ENCODE data around the gene COL19A1.
"Not testable (repeated sequence)": the region's sequence is repeated elsewhere in the genome, so short reads cannot be mapped to it uniquely, and the experiment has no call there.

The COL19A1 gene

DNA sequence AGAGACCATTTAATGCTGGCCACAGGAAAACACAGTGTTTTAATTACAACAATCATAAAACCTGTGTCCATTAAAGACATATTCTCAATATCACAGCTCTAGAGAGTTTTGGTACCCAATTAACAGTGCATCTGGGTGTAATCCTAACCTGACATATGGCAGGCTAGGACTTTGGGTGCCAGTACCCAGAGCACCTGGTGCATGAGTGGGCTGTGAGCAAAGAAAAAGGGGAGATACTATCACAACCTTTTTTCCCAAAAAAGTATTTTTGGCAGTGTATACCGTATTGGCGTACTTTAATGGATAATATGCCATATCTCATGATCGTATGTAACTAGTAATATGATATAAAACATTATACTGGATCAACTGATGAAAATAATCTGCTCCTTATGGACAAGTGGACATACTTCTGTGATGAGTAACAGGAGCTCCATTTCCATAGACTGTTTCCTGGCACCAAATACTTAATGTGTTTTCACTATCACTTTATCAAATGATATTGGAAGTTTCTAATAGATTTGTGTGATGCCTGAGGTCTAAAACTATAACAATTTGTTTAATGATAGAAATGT, 91.7 kb downstream of the COL19A1 start:
- Histone ChIP-seq H3K9ac (no peak overlapping the region), H3K4me1 (no peaks in the 10 kb centered on the region), H3K9me3 (no peaks in the 10 kb centered on the region), H4K20me1 (no peaks in the 10 kb centered on the region), H3K27me3 (no peaks in the 10 kb centered on the region), H3K36me3 (no peaks in the 10 kb centered on the region), H3K4me2 (no peak overlapping the region), H3K4me3 (no peak overlapping the region), H3K27ac (no peak overlapping the region)
- no peak for TF ChIP-seq Cebpa-rat (IDR thresholded peaks at IDR 0.05)

DNA sequence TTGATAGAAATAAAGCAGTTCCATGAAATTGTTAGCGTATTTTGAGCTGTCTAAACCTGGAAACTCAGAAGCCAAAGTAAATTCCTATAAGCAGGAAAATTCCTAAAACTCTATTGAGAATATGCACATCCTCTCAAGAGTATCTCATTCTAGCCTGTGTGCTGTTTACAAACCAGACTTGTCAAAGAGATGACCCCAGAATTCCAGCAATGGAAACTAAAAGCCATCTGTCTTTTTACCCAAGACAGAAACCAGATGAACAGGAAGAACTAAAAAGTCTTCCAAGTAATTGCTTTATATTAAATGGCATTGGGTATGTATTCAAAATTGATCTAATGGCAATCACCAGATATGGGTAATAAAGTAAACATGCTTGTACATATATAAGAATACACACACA, 92.6 kb downstream of the COL19A1 start:
- no peaks in the 10 kb centered on the region for H3K4me1 ChIP-seq
- no peak overlapping the region for H3K27ac ChIP-seq
- no peaks in the 10 kb centered on the region for H3K36me3 ChIP-seq
- H3K4me2 ChIP-seq, result no peak overlapping the region
- no peaks in the 10 kb centered on the region for H3K9me3 ChIP-seq
- H4K20me1 ChIP-seq, result no peaks in the 10 kb centered on the region
- H3K9ac ChIP-seq, result no peak overlapping the region
- no peak overlapping the region for H3K4me3 ChIP-seq
- no peaks in the 10 kb centered on the region for H3K27me3 ChIP-seq
- no peak for TF ChIP-seq Cebpa-rat (IDR thresholded peaks at IDR 0.05)

DNA sequence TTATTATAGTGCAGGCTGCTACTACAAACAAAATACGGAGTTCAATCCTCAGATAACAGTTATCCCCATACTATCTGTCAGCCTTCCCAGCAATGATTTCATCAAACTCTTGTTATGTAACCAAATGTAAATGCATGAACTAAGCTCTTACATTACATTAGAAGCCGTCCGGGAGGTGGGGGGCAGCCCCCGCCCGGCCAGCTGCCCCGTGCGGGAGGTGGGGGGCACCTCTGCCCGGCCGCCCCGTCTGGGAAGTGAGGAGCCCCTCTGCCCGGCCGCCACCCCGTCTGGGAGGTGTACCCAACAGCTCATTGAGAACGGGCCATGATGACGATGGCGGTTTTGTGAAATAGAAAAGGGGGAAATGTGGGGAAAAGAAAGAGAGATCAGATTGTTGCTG, 99.6 kb downstream of the COL19A1 start:
- not testable (repeated sequence) for H3K27ac ChIP-seq, H3K27me3 ChIP-seq, H3K4me2 ChIP-seq, H3K36me3 ChIP-seq, H4K20me1 ChIP-seq, H3K9ac ChIP-seq, H3K4me1 ChIP-seq, H3K4me3 ChIP-seq, H3K9me3 ChIP-seq

DNA sequence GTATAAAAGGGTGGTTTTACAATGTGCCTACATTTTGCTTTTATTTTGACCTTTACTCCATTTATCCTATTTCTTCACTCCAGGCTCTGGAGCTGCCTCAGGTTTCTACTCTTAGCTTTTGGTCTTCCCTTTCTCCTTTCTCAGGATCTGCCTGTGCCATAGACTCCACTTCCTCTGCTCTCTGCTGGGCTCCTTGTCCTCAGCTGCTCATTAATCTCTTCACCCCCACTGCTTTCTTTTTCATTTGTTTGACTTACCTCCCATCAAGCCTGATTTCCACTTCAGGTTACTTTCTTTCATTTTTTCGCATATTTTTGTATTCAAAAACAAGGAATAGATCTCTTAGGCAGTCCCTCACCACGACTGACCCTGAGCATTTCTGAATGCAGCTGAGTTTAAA, 106.8 kb downstream of the COL19A1 start:
- Histone ChIP-seq H3K27me3 (no peaks in the 10 kb centered on the region), H3K9me3 (no peaks in the 10 kb centered on the region), H3K4me1 (no peaks in the 10 kb centered on the region), H4K20me1 (no peaks in the 10 kb centered on the region), H3K4me2 (no peak overlapping the region), H3K9ac (no peak overlapping the region), H3K27ac (no peak overlapping the region), H3K36me3 (no peaks in the 10 kb centered on the region), H3K4me3 (no peak overlapping the region)
- TF ChIP-seq Cebpa-rat (IDR thresholded peaks at IDR 0.05), result no peak

DNA sequence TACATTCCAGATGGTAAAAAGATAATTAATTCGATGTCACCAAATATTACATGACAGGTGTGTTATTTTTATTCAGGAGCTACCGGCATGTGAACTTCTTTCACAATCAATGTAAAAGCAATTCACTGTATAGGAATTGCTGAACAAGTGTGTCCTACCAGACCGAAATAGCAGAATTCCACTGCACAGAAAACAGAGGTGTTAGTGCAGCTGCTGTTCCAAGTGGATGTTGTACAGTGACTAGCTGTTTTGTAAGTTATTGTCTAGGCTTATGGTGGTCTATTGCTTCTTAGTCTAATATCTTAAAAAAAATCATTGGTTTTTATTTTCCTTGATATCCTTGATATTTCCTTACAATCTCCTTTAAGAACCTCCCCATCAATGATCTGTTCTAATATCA, 107.4 kb downstream of the COL19A1 start:
- Histone ChIP-seq H3K36me3 (no peaks in the 10 kb centered on the region), H3K4me3 (no peak overlapping the region), H3K27me3 (no peaks in the 10 kb centered on the region), H3K9ac (no peak overlapping the region), H3K27ac (no peak overlapping the region), H4K20me1 (no peaks in the 10 kb centered on the region), H3K4me2 (no peak overlapping the region), H3K9me3 (no peaks in the 10 kb centered on the region), H3K4me1 (no peaks in the 10 kb centered on the region)
- TF ChIP-seq Cebpa-rat (IDR thresholded peaks at IDR 0.05), result no peak

DNA sequence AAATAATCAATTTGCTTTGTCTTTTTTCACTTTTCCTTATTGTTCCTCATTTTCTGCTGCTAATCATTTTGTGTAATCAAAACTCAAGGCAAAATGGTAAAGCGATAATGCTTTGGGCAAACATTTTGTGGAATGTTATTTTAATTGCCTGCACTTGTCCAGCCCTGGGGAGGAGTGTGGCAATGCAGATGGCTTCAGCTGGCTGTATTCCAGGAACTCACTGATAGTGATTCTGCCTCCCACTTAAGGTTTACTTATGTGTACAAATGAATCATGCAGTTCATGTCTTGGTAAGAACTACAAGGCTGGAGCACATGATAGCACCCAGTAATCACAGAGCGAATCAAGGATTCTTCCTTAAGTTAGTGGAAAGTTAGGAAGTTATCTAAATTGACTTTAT, 107.8 kb downstream of the COL19A1 start:
- H3K36me3 ChIP-seq, result no peaks in the 10 kb centered on the region
- no peak for TF ChIP-seq Cebpa-rat (IDR thresholded peaks at IDR 0.05)
- H3K4me2 ChIP-seq, result no peak overlapping the region
- no peak overlapping the region for H3K27ac ChIP-seq
- H4K20me1 ChIP-seq, result no peaks in the 10 kb centered on the region
- H3K9me3 ChIP-seq, result no peaks in the 10 kb centered on the region
- no peaks in the 10 kb centered on the region for H3K4me1 ChIP-seq
- H3K27me3 ChIP-seq, result no peaks in the 10 kb centered on the region
- no peak overlapping the region for H3K4me3 ChIP-seq
- H3K9ac ChIP-seq, result no peak overlapping the region

DNA sequence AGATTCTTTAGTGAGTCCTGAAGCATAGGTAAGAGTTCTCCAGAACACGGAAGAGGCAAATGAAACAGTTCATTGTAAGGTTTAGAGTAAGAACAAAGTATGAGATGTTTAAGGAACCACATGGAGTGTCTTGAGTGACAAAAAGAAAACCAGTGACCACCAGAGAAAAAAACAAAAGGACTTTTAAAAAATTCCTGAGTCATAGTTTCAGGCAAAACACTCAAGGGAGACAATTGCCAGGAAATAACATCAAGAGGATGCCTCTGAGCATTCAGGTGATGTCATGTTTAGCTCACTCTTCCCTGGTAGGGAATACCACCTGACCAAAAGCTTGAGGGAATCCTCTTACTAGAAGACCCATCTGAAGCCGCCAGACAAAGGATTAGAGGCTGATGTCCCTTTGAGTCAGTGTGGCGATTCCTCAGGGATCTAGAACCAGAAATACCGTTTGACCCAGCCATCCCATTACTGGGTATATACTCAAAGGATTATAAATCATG, 110.3 kb downstream of the COL19A1 start:
- H3K36me3 ChIP-seq, result no peaks in the 10 kb centered on the region

DNA sequence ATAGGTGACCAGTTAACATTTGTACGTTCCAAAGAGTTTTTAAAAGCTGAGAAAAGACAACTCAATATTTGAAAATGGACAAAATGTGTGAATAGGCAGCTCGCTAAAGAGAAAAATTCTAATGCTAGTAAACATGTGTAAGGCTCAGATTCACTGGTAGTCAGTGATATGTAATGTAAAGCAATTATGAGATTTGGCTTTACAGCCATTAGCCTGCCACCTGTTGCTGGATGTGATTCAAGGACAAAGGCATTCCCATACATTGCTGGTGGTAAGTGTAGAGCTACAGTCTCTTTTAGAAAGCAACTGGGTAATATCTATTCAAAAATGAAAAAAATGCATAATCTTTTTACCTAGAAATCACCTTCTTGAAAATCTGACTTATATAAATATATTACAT, 114.3 kb downstream of the COL19A1 start:
- no peak overlapping the region for H3K27ac ChIP-seq
- H3K36me3 ChIP-seq, result no peaks in the 10 kb centered on the region
- H3K4me3 ChIP-seq, result no peak overlapping the region

More for the DNA sequence above, 110.3 kb downstream of the COL19A1 start:
- no peak overlapping the region for H3K4me2 ChIP-seq
- no peak for TF ChIP-seq Cebpa-rat (IDR thresholded peaks at IDR 0.05)
- no peaks in the 10 kb centered on the region for H3K27me3 ChIP-seq
- H3K9me3 ChIP-seq, result no peaks in the 10 kb centered on the region
- no peak overlapping the region for H3K27ac ChIP-seq
- H3K4me1 ChIP-seq, result no peaks in the 10 kb centered on the region
- H3K9ac ChIP-seq, result no peak overlapping the region
- no peaks in the 10 kb centered on the region for H4K20me1 ChIP-seq
- H3K4me3 ChIP-seq, result no peak overlapping the region

DNA sequence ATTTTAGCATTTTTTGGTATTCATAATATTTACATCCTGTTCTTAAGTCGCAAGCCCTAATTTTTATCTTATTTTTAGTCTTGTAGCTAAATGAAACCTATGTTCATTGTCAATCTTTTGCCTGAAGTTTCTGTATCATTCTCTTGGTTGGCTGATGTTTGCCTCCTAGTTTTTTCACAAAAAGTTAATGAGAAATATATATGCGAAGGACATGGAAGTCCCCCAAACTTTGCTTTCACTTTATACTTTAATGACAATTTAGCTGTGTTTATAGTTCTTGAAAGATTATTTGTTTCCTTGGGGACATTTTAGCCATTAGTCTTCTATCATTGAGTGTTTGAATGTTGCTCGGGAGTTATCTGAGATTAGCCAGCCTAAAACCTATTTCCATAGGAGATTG, 118.2 kb downstream of the COL19A1 start:
- no peaks in the 10 kb centered on the region for H3K9me3 ChIP-seq
- no peaks in the 10 kb centered on the region for H3K4me1 ChIP-seq
- no peaks in the 10 kb centered on the region for H4K20me1 ChIP-seq
- TF ChIP-seq Cebpa-rat (IDR thresholded peaks at IDR 0.05), result no peak
- no peak overlapping the region for H3K4me2 ChIP-seq
- no peak overlapping the region for H3K27ac ChIP-seq
- no peak overlapping the region for H3K4me3 ChIP-seq
- no peaks in the 10 kb centered on the region for H3K36me3 ChIP-seq
- H3K27me3 ChIP-seq, result no peaks in the 10 kb centered on the region
- H3K9ac ChIP-seq, result no peak overlapping the region

More for the DNA sequence above, 114.3 kb downstream of the COL19A1 start:
- H3K4me2 ChIP-seq, result no peak overlapping the region
- H3K4me1 ChIP-seq, result no peaks in the 10 kb centered on the region
- no peaks in the 10 kb centered on the region for H3K9me3 ChIP-seq
- TF ChIP-seq Cebpa-rat (IDR thresholded peaks at IDR 0.05), result no peak
- no peak overlapping the region for H3K9ac ChIP-seq
- no peaks in the 10 kb centered on the region for H4K20me1 ChIP-seq
- no peaks in the 10 kb centered on the region for H3K27me3 ChIP-seq

DNA sequence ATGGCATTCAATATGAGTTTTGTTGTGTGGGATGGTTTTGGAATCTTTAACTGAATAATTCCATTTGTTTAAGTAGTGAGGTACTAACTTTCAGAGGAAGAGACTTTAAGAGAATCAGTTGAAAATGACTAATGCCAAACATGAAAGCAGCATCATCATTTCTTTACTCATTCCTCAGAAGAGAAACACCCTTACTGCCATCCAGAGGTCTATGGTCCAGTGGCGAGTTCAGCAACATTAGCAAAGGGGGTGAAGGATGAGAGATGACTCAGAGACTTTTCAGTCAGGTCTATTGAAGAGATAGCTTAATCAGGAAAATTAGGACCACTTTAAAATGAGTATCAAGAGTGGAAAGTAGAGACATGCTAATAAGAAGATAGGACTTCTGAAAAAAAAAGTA, 118.8 kb downstream of the COL19A1 start:
- no peak for TF ChIP-seq Cebpa-rat (IDR thresholded peaks at IDR 0.05)
- Histone ChIP-seq H3K36me3 (no peaks in the 10 kb centered on the region), H3K9me3 (no peaks in the 10 kb centered on the region), H3K9ac (no peak overlapping the region), H3K4me2 (no peak overlapping the region), H3K27ac (no peak overlapping the region), H3K27me3 (no peaks in the 10 kb centered on the region), H3K4me3 (no peak overlapping the region), H3K4me1 (no peaks in the 10 kb centered on the region), H4K20me1 (no peaks in the 10 kb centered on the region)

DNA sequence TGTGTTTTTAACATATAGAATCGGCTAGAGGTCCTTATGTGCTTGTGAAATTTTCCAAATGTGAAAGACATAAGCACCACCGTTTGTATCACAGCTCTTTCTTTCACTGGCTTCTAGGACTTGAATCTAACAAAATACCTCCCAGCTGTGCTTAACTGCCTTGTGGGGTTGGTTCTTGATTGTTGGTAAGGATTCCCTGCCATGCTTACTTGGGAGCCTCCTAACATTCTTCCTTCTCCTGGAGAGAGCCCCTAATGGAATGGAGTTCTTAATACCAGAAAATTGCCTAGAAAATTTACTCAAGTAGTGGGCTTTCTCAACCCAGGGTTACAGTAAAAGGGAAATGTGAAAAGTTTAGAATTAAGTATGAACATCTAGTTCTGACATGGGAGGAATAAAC, 121.2 kb downstream of the COL19A1 start:
- H3K4me2 ChIP-seq, result no peak overlapping the region
- no peak overlapping the region for H3K4me3 ChIP-seq
- H3K9ac ChIP-seq, result no peak overlapping the region
- H3K4me1 ChIP-seq, result no peaks in the 10 kb centered on the region
- H3K9me3 ChIP-seq, result no peaks in the 10 kb centered on the region
- H4K20me1 ChIP-seq, result no peaks in the 10 kb centered on the region
- no peaks in the 10 kb centered on the region for H3K27me3 ChIP-seq
- no peak overlapping the region for H3K27ac ChIP-seq
- TF ChIP-seq Cebpa-rat (IDR thresholded peaks at IDR 0.05), result no peak
- no peaks in the 10 kb centered on the region for H3K36me3 ChIP-seq

Data from BLaER1 (cell line).